Stimulated activated CD8-positive, alpha-beta memory T cell treated with anti-CD3 and anti-CD28 coated beads, Interleukin-12 subunit alpha, Interleukin-12 subunit beta, amount 100 ng/mL, for 4 hours (primary cell): Measurements from ENCODE around the gene PHF21A.
"Not testable (repeated sequence)": the region's sequence is repeated elsewhere in the genome, so short reads cannot be mapped to it uniquely, and the experiment has no call there.

Experiments
- DNase-seq: peaks from one replicate; pipeline ENCODE4 v3.0.0-alpha.2; 2020; ENCODE audit warnings: low read depth

PHF21A gene

GRCh38 chr11:45982656-45983470 is 138.4 kb downstream of the PHF21A start:
- DNase-seq, result no peak

GRCh38 chr11:45981826-45982225 is 139.4 kb downstream of the PHF21A start:
- not testable (repeated sequence) for DNase-seq

GRCh38 chr11:45974806-45975205 is 146.4 kb downstream of the PHF21A start:
- no peak for DNase-seq

GRCh38 chr11:45973601-45974000 is 147.7 kb downstream of the PHF21A start:
- DNase-seq, result no peak

- DNase-seq, result no peak
Observed at GRCh38 chr11:45968901-45969300, 152.4 kb downstream of the PHF21A start.

GRCh38 chr11:45967506-45967905 is 153.7 kb downstream of the PHF21A start:
- no peak for DNase-seq

- DNase-seq, result no peak
Observed at GRCh38 chr11:45964911-45965389, 156.3 kb downstream of the PHF21A start.

GRCh38 chr11:45961751-45962240 is 159.5 kb downstream of the PHF21A start:
- DNase-seq, result no peak

- no peak for DNase-seq
Observed at GRCh38 chr11:45960387-45961095, 160.7 kb downstream of the PHF21A start.

GRCh38 chr11:45959851-45960250 is 161.4 kb downstream of the PHF21A start:
- DNase-seq, result no peak

- no peak for DNase-seq
Observed at GRCh38 chr11:45949992-45950407, 171.3 kb downstream of the PHF21A start.

GRCh38 chr11:45948356-45948755 is 172.9 kb downstream of the PHF21A start:
- DNase-seq, result no peak

- DNase-seq, result no peak
Observed at GRCh38 chr11:45947885-45948284, 173.4 kb downstream of the PHF21A start.

- DNase-seq, result no peak
Observed at GRCh38 chr11:45945397-45945999, 175.8 kb downstream of the PHF21A start.

GRCh38 chr11:45942381-45942780 is 178.9 kb downstream of the PHF21A start:
- no peak for DNase-seq

GRCh38 chr11:45941285-45941684 is 180.0 kb downstream of the PHF21A start:
- DNase-seq, result no peak

GRCh38 chr11:45939836-45940235 is 181.4 kb downstream of the PHF21A start:
- no peak for DNase-seq

GRCh38 chr11:45937916-45938315 is 183.3 kb downstream of the PHF21A start:
- DNase-seq, result no peak

- DNase-seq, result no peak
Observed at GRCh38 chr11:45936511-45937054, 184.7 kb downstream of the PHF21A start.

GRCh38 chr11:45935349-45936064 is 185.7 kb downstream of the PHF21A start:
- DNase-seq, result no peak

GRCh38 chr11:45934580-45935318 is 186.5 kb downstream of the PHF21A start:
- no peak for DNase-seq
